A549 treated with GW870086 at 1 μM for 4 hours (cell line): ENCODE data around the gene ADAM17. TPM values are rescaled to one million over a fixed set of nuclear protein-coding genes. Genes with fewer than 3 reads are reported as not detected.

Source experiments
- total RNA-seq: library from RNA; stranded (reverse); fragments of 200-300 nt; extraction: Qiagen RNA extraction; gene quantifications from 5 replicates; pipeline ENCODE4 v1.2.3, GENCODE V29; 2022; ENCODE audit warnings: low read depth

The ADAM17 gene
- total RNA-seq, result 21.6 to 32.9 TPM (median 30.4 TPM) in 5 replicates

DNA sequence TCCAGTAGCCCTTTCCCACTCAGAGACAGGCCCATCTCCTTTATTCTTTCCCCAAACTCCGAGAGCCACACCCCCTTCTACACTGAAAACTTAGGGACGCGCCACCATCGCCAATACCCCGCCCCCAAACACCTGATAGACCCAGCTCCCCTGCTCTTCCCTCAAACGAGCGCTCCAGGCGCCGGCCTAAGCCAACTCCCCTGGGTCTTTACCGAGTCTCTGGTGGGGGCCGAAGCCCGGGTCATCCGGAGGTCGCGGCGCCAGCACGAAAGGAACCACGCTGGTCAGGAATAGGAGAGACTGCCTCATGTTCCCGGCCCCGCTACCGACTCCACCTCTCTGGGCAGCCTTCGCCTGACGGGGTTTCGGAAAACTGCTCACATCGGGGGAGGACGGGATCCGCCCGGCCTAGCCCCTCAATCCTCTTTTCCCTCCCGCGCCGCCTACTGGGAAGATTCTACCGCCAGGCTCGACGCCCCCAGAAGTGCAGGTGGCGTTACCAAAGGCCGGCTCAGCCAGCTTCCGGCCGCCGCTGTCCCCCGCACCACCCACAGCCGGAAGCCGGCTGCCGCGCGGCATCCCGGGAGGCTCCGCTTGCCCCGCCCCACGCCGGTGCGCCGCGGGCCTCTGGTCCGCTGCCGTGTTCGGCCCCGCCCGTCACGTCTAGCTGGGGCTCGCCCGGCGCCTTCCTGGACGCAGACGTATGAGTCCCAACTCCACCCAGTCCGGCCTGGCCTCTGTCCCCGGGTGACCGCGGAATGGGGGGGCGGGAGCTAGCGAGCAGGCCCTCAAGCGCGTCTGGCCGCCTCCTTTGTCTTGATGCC lies at the start of gene ADAM17:
ADAM17 (minus strand) TSS at position 534 of the 824 bp plus-strand sequence; CDS start at position 309, 225 bp downstream.

GRCh38 chr2:9474361-9475057 lies 81.1 kb downstream of the ADAM17 start, which contains the start of gene IAH1:
TSS of gene IAH1 (plus strand) at chr2:9474551. CDS start at chr2:9474567, 16 bp downstream.

Other genes with a start within 250 kb of the ADAM17 start
- 161 to 189 TPM (median 185 TPM) in 5 replicates for gene ITGB1BP1, start 132.3 kb downstream of the ADAM17 start, total RNA-seq
- gene CPSF3, start 132.2 kb downstream of the ADAM17 start, total RNA-seq, result 47.7 to 54.0 TPM (median 52.8 TPM) in 5 replicates
- 86.7 to 114 TPM (median 103 TPM) in 5 replicates for gene IAH1, start 81.3 kb downstream of the ADAM17 start, total RNA-seq
- 749 to 855 TPM (median 799 TPM) in 5 replicates for gene YWHAQ, start 75.2 kb upstream of the ADAM17 start, total RNA-seq